ENCODE results near the gene TBC1D8.

The TBC1D8 gene

GRCh38 chr2:101162561-101163330, 11.6 kb upstream of the TBC1D8 start:
- DNase-seq (ENCODE audit: extremely low spot score), result no peak
- ChIA-PET CTCF (interaction anchor here (0.8 to 4.0 kb wide), 3 partner anchors 9 to 186 kb away, joined by 3 to 11 read pairs (median 5); no protein-coding TSS in a partner anchor), POLR2A (no interaction called here)
- TF ChIP-seq CTCF (IDR thresholded peaks at IDR 0.05; ENCODE audit: control extremely low read depth, extremely low read depth, low read depth, missing control alignments), result no peak

- DNase-seq (ENCODE audit: extremely low spot score), result no peak
- no peak for TF ChIP-seq CTCF (IDR thresholded peaks at IDR 0.05; ENCODE audit: control extremely low read depth, extremely low read depth, low read depth, missing control alignments)
- CTCF ChIA-PET, result interaction anchor here (0.5 to 4.0 kb wide), 3 partner anchors 8 to 558 kb away, joined by 3 to 11 read pairs (median 5); no protein-coding TSS in a partner anchor
- POLR2A ChIA-PET, result no interaction called here
Measured at GRCh38 chr2:101161658-101162057, 10.5 kb upstream of the TBC1D8 start.

DNA sequence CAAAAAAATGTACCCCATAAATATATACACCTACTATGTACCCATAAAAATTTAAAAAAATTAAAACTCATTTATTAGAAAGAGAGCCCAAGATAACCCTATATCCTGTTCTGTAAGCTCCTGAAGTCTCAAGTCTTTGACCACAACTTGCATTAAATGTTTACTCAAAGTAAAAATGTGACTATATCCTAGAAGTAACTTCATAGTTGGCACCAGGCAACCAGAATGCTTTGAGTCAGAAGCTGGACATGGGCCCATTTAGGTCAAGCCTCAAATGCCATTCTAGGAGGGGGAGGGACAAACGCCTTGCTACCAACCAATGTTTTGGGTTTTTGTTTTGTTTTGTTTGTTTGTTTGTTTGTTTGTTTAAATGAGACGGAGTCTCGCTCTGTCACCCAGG, 9.3 kb upstream of the TBC1D8 start:
- POLR2A ChIA-PET, result no interaction called here
- CTCF ChIA-PET, result interaction anchor here (4.5 kb wide), 1 partner anchor 124 kb away, joined by 13 read pairs; no protein-coding TSS in a partner anchor
- DNase-seq (ENCODE audit: extremely low spot score), result no peak
- no peak for TF ChIP-seq CTCF (IDR thresholded peaks at IDR 0.05; ENCODE audit: control extremely low read depth, extremely low read depth, low read depth, missing control alignments)

GRCh38 chr2:101159526-101159925, 8.3 kb upstream of the TBC1D8 start:
- CTCF ChIA-PET, result interaction anchor here (4.5 kb wide), 1 partner anchor 123 kb away, joined by 13 read pairs; no protein-coding TSS in a partner anchor
- no peak for TF ChIP-seq CTCF (IDR thresholded peaks at IDR 0.05; ENCODE audit: control extremely low read depth, extremely low read depth, low read depth, missing control alignments)
- DNase-seq (ENCODE audit: extremely low spot score), result no peak
- POLR2A ChIA-PET, result no interaction called here

GRCh38 chr2:101157272-101157671, 6.1 kb upstream of the TBC1D8 start:
- TF ChIP-seq CTCF (IDR thresholded peaks at IDR 0.05; ENCODE audit: control extremely low read depth, extremely low read depth, low read depth, missing control alignments), result no peak
- POLR2A ChIA-PET, result no interaction called here
- no peak for DNase-seq (ENCODE audit: extremely low spot score)
- CTCF ChIA-PET, result interaction anchor here (1.3 to 4.5 kb wide), 2 partner anchors 45 to 121 kb away, joined by 3 to 13 read pairs; no protein-coding TSS in a partner anchor

DNA sequence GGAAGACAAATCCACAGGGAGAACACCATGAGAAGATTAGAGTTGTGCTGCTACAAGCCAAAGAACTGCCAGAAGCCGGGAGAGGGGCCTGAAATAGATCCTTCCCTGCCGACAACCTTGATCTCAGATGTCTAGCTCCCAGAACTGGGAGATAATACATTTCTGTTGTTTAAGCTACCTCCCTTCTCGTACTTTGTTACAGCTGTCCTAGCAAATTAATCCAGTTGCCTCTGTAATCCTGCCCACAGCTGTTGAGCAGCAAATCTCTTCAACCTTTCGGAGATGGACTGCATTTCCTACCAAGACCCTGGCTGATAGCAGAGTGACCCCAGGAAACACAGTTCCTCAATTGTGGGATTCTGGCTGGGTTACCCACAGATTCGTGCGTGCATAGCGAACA, 2.6 kb upstream of the TBC1D8 start:
- POLR2A ChIA-PET, result no interaction called here
- no peak for DNase-seq (ENCODE audit: extremely low spot score)
- CTCF ChIA-PET, result interaction anchor here (0.7 to 6.2 kb wide), 15 partner anchors 9 to 892 kb away, joined by 3 to 60 read pairs (median 7); no protein-coding TSS in a partner anchor
- TF ChIP-seq CTCF (IDR thresholded peaks at IDR 0.05; ENCODE audit: control extremely low read depth, extremely low read depth, low read depth, missing control alignments), result no peak

Measured in GM10248 (cell line).